Activated CD4-positive, alpha-beta T cell treated with anti-CD3 and anti-CD28 coated beads, Interleukin-2, amount 50 U/mL, for 16 hours (primary cell): ENCODE results near the gene UVSSA.
"Not testable (repeated sequence)": the region's sequence is repeated elsewhere in the genome, so short reads cannot be mapped to it uniquely, and the experiment has no call there.

Source experiments
- DNase-seq: peaks from one replicate; pipeline ENCODE4 v3.0.0-alpha.2; 2020

The UVSSA gene

DNA sequence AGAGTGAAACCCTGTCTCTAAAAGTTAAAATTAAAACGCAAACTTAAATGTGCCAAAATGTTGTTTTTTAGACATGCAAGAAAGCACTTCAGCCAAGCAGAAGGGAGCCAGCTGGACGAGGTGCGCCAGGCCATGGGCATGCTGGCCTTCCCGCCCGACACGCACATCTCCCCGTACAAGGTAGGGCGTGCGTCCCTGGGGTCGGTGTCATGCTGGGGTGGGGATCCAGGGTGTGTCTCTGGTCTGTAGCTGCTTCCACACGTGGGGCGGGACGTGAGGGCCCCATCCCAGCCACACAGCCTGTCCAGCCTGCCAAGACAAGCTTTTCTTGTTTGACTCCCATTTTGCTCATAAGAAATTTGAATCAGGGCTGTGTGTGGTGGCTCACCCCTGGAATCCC, 14.3 kb upstream of the UVSSA start:
- no peak for DNase-seq

DNA sequence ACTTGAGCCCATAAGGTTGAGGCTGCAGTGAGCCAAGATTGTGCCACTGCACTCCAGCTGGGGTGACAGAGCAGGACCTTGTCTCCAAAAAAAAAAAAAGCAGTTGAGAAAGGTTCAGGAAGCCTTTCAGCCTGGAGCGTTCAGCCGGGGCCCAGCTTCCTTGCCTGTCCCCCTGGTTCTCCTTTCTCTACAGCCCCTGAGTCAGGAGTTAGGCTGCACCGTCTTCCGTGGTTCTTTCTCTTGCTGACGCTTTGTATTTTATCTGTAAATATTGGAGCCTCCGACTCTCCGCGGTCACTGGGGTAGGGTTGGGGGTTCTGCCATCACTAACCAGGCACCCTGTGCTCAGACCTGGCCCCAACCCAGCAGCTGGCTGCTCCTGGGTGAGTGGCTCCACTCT, 13.8 kb upstream of the UVSSA start:
- no peak for DNase-seq

DNA sequence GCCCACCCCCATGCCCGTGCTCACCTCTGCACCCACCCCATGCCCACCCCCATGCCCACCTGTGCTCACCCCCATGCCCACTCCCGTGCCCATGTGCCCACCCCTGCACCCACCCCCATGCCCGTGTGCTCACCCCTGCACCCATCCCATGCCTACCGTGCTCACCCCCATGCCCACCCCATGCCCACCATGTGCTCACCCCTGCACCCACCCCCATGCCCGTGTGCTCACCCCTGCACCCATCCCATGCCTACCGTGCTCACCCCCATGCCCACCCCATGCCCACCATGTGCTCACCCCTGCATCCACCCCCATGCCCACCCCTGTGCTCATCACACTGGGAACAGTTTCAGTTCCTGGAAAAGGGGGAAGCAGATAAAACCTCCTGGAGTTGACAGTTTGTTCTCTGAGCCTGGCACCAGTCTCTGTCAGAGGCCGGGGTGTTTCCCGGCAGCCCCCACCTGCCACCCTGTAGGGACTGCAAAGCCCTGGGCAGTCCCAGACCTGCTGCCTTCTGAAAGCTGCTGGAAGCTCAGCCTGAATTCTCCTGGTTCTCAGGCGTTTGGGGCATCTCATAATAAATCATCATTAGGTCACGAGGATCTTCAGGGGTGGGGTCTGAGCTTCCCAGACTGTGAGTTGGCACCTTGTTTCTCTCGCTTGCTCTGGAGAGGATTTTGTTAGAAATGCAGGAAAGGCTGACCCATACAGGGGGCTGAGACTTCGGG, 13.0 kb upstream of the UVSSA start:
- DNase-seq = not testable (repeated sequence)

DNA sequence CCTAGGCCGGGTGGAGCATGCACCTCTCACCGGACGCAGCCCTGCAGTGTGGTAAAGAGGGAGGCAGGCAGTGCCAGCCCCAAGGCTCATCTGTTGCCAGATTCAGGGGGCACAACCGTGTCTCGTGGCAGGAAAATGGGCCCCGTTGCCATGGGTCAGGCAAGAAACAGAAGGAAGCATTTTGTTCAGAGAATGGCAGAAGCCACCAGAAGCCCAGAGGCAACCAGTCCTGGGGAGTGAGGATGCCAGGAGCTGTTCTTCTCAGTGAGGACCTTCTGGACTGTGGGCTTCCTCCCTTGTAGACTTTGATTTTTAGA, 12.5 kb upstream of the UVSSA start:
- DNase-seq = no peak

DNA sequence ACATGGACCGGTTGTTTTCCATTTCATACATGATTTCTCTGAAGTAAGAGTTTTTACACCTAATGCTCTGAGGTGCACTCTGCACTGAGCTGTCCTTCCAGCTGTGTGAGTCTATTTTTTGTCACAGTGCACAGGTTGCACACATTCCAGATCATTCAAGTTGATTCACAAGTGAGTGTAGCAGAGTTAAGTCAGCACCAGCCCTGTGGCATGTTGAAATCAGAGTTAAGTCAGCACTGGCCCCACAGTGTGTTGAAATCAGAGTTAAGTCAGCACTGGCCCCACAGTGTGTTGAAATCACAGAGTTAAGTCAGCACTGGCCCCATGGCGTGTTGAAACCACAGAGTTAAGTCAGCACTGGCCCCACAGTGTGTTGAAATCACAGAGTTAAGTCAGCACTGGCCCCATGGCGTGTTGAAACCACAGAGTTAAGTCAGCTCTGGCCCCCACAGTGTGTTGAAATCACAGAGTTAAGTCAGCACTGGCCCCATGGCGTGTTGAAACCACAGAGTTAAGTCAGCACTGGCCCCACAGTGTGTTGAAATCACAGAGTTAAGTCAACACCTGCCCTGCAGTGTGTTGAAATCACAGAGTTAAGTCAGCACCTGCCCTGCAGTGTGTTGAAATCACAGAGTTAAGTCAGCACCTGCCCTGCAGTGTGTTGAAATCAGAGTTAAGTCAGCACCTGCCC, 11.7 kb upstream of the UVSSA start:
- DNase-seq = peak; percentile 36

DNA sequence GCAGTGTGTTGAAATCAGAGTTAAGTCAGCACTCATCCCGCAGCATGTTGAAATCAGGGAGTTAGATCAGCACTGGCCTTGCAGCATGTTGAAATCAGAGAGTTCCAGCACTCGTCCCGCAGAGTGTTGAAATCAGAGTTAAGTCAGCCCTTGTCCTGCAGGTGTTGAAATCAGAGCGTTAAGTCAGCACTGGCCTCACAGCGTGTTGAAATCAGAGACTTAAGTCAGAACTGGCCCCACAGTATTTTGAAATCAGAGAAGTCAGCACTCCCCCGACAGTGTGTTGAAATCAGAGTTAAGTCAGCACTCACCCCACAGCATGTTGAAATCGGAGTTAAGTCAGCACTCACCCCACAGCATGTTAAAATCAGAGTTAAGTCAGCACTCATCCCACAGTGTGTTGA, 10.9 kb upstream of the UVSSA start:
- DNase-seq = no peak

DNA sequence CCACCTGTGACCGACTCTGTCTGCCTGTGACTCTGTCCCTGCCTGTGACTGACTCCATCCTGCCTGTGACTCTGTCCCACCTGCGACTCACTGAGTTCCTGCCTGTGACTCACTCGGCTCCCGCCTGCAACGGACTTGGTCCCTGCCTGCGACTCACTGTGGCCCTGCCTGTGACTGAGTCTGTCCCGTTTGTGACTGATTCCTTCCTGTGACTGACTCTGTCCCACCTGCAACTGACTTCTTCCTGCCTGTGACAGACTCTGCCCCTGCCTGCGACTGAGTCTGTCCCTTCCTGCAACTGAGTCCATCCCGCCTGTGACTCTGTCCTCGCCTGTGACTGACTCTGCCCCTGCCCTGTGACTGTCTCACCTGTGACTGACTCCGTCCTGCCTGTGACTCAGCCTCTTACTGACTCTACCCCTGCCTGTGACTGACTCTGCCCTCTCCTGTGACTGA, 9.6 kb upstream of the UVSSA start:
- peak; percentile 75 for DNase-seq

DNA sequence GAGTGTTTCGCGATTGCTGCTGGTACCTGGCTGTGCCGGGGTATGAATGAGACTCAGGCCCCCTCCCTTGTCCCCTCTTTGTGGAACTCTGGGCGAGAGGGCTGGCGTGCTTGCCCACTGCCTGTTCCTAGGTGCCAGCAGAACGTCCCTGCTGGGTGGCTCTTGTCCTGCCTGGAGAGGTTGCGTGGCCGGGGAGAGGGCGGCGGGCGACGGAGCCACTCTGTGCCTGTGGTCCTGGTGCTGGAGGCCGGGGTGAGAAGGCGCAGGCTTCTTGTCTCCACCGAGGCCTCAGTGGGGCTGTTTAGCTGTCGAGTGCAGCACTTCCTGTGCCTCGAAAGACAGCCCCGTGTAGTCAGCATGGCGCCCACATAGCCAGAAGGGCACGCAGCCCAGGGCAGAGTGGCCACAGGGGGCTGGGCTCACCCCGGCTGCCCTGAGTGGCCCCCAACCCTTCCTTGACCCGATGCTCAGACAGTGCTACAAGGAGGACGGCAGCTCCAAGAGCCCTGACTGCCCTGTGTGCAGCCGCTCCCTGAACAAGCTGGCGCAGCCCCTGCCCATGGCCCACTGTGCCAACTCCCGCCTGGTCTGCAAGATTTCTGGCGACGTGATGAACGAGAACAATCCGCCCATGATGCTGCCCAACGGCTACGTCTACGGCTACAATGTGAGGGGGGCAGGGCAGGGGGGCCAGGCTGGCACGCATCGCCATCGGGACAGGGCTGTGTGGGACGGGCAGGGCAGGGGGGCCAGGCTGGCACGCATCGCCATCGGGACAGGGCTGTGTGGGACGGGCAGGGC, 8.9 kb upstream of the UVSSA start:
- no peak for DNase-seq

DNA sequence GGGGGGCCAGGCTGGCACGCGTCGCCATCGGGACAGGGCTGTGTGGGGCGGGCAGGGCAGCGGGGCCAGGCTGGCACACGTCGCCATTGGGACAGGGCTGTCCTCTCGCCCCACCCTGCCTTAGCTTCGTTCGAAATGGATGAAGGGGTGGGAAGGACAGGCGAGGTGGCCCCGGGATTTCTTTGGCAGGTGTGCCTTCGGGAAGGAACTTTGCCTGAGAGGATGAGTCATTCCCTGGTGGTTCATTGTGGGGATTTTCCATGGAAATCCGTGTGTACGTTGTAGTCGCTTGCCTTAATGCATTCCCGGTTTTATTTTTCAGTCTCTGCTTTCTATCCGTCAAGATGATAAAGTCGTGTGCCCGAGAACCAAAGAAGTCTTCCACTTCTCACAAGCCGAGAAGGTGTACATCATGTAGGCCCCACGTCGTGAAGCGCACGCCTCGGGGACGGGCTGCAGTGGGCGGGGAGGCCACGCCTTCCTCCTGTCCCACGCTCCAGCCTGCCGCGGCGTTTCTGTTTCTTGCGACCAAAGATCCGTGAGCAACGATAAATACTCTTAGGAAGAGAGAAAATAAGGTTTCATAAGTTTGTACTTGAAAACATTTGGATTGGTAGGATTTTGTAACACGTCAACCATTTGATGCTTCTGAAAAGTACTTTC, 8.1 kb upstream of the UVSSA start:
- DNase-seq = no peak

DNA sequence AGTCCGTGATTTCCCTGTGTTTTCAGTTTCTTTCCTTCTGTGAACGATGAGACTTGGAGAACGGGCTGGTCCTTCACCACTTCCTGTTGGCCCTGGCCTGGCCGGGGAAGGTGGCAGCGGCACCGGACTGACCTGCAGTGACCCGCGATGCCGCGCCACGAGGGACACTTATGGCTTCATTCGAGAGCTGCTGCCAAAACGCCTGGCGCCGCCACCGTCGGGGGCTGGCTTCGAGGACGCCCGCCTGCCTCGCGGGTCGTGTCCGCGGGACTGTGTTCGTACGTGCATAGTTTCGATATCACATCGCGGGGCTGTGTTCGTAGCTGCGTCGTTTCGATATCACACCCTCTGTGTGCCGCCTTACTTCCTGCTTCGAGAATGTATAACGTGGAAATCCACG, 7.5 kb upstream of the UVSSA start:
- no peak for DNase-seq

DNA sequence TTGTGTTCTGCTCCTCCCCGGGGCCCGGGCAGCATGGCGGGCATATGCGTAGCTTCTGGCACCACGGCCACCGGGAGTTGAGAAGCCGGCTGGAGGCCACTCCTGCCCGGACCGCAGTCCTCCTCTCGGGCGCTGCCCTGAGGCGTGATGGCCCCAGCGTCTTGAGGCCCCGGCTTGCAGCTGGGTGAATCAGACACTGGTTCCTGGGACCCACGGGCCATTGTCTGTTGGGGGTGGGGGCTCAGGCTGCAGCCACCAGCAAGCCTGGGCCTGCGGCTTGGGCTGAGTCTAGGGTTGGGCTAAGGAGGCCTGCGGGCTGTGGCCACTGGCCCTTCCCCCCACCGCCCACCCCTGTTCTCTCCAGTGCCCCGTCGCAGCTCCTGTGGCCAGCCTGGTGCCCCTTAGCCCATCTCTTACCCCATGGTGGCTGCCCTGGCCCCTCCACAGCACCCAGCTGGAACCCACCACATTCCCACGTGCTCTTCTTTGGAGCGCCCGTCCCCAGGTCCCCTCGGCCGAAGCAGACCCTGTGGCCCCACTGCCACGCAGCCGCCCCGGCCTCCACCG, 6.7 kb upstream of the UVSSA start:
- DNase-seq = no peak

DNA sequence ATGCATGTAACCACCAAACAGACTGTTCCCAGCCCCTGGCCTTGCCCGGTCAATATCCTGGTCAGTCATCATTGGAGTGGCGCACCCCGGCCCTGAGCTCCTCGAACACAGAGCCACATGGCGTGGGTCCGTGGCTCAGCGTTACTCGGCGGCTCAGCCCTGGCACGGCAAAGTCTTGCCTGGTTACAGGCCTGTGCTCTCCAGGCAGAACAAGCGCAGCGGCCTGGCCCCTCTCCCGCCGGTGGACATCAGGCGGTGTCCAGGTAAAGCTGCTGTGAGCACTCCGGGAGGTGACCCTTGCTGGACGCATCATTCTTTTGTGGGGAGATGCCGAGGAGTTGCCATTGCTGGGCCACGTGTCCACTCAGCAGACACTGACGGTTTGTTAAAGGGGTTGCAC, 6.1 kb upstream of the UVSSA start:
- no peak for DNase-seq

DNA sequence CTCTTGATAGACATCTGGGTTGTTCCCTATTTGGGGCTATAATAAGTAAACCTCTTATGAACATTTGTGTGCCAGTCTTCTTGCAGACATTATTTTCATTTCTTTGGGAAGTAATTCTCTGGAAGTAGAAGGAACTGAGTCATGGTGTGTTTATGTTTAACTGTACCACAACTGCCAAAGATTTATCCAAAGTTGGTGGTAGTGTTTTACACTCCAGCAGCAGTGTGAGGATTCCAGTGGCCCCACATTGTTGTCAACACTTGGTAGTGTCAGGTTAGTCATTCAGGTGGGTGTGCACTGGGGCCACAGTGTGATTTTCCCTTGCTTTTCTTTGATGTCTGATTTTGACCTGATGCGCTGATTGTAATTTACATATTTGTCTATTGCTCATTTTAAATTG, 5.0 kb upstream of the UVSSA start:
- DNase-seq = no peak

DNA sequence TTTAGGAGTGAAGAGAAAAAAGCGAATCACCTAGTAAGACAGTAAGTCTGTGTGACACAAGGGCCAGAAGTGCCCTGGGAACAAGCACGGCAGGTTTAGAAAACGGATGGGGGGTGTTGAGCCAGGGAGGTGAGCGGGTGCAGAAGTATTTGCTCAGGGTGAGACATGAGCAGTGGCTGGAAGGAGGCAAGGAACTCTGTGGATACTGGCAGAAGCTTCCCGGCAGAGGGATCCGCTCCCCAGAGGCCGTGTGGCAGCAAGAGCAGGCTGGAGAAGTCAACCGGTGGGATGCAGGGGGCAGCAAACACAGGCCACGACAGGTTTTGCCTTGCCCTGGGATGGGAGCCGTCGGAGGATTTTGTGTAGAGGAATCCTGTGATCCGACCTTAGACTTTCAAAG, 2.3 kb upstream of the UVSSA start:
- DNase-seq = no peak

DNA sequence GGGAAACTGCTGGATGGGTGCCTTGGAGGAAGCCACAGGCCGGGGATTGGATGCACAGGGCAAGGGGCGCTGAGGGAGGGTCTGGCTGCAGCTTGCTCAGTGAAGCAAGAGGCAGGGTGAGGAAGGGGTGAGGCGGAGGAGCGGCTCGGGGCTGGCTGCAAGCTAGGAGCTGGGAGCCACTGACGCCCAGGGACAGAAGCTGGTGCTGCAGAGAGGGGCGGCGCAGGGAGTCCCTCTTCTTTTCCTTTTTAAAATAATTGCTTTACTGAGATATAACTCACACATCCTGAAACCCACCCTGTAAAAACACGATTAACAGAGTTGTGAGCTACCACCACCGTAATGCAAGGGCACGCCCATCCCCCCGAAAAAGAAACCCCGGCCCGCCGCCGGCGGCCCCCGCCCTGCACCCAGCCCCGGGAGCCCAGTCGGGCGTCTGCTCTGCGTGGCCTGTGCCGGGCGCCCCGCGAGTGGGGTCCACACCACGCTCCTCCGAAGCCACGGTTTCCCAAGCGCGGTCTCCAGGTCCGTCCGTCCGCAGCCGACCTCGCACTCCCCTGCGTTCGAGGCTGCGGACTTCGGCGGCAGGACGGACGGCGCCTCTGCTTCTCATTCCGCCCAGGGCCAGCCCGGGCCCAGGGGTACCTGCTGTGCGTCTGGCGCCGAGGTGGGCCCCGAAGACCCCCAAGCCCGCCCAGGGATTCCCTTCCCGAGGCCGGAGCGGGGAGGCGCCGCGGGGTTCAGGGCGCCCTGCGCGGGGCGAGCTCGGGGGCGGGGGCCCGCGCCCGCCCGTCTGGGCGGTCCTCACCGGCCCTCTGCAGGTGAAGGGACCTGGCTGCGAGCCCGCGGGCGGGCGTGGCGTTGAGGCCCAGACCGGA, 866 bp upstream of the UVSSA start:
- peak; percentile 48 for DNase-seq

DNA sequence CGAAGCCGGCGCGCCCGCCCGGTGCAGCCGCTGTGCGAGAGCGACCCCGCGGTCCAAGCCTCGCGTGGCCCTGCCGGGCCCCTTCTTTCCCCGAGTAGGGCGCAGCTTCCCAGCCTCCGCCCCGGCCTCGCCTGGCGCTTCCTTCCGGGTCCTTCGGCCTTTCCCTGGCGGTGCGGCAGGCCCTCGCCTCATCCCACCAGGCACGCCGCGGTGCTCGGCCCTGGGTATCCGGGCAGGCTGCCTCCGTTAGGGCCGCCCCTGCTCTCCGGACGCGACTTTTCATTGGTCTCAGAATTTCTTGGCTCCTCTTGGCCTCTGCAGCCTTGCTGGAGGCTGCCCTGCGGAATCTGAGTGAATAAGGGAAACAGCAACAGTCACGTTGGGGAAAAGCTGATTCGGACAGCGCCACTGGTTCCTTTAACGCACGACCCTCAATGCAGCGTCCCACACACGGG, 429 bp downstream of the UVSSA start:
- DNase-seq = peak; percentile 63

DNA sequence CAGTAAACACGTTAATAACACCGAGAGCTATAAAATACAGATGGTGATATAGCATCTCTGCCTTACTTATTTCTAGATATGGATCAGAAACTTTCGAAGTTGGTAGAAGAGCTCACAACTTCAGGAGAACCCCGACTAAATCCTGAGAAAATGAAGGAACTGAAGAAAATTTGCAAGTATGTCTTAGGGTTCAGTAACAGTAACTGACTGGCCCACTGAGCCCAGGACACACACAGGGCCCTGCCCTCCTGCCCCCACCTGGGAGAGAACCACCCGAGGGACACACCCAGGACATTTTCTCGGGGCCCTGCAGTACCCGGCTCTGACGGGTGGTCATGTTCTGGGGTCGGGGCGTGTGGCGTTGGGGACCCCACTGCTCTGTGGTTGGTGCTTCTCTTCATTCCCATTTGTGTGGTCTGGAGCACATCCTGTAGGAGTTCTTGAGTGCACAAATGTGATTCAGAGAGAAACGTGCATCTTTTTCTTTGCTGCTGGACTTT, 1.1 kb downstream of the UVSSA start:
- no peak for DNase-seq

DNA sequence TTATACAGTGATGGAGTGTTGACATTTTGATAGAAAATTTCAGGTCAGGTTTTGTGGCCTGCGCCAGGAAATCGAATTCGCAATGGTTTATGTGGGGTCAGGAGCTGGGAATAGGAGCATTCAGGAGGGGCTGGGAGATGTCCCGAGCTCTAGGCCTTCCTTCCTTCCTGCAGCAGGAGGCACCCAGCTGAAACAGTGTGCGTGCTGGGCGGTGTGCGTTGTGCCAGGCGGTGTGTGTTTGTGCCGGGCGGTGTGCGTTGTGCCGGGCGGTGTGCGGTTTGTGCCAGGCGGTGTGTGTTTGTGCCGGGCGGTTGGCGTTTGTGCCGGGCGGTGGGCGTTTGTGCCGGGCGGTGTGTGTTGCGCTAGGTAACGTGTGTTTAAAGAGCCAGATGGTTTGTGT, 1.7 kb downstream of the UVSSA start:
- no peak for DNase-seq

DNA sequence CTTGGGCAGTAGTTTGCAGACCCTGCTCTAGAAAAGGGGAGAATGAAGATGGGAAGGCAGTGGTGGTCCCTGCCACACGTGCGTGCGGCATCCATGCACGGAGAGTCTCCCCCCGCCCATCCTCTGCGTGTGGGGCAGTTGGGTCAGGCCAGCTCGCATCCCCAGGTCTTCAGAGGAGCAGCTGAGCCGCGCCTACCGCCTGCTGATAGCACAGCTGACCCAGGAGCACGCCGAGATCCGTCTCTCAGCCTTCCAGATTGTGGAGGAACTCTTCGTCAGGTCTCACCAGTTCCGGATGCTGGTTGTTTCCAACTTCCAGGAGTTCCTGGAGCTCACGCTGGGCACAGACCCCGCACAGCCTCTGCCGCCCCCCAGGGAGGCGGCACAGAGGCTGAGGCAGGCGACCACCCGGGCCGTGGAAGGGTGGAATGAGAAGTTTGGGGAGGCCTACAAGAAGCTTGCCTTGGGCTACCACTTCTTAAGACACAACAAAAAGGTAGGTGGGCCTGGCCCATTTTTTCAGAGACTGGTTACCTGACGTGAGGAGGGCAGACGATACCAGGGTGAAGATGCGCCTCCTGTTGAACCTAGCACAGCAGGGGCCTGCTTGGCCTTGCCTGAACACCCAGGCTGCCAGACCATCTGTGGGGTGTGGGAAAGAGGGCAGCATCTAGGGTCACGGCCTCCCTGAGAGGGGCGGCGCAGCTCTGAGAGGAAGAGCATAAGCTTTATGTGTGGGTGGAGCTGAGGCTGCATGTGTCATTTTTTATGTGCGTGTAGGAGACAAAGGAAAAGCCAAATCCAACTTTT, 2.6 kb downstream of the UVSSA start:
- no peak for DNase-seq

DNA sequence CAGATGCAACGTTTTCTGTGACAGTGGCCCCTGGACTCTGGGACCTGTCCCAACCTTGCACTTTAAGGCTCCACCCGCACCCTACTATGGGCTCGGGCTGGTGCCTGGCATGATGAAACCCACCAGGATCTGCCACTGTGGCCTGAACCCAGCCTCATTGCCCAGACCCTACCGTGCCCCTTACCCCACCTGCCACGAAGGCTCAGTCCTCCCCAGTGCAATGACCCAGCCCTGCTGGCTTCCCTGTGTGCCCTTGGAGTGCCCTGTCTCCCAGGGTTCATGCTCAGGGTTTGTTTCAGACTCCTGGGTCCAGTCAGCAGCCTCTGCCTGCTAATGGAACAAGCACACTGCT, 3.1 kb downstream of the UVSSA start:
- no peak for DNase-seq
